Skeletal muscle cell (primary cell): ENCODE results near the gene RFXAP.
A peak's percentile ranks its signal among the peaks of the same experiment; 100 is the strongest.

ENCODE experiments used
- DNase-seq: peaks from one replicate; pipeline ENCODE4 v3.0.0-alpha.2; 2010; ENCODE audit warnings: low read depth
- H3K4me3 ChIP-seq: 2 replicates; pipeline ENCODE4 v1.5.1; 2011; ENCODE audit warnings: low read depth, mild to moderate bottlenecking, control low read depth, low read length, moderate library complexity

The RFXAP gene

GRCh38 chr13:36814465-36814864 is 4.6 kb upstream of the RFXAP start:
- DNase-seq: no peak
- H3K4me3 ChIP-seq: no peak overlapping the region

DNA sequence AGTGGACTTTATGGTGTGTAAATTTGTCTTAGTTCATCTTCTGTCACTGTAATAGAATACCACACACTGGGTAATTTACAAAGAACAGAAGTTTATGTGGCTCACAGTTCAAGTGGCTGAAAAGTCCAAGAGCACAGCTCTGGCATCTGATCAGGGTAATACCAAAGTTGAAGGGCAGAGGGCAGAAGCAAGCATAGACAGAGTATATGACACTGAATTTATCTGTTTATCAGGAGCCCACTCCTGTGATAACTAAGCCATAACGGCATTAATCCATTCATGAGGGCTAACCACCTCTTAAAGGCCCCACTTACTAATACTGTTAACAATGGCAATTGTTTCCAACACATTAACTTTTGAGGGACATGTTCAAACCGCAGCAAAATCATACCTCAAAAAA is 4.0 kb upstream of the RFXAP start:
- no peak for DNase-seq
- no peak overlapping the region for H3K4me3 ChIP-seq

GRCh38 chr13:36817996-36818803 is 822 bp upstream of the RFXAP start:
- H3K4me3 ChIP-seq: peak overlapping the region; percentile 85
- no peak for DNase-seq

GRCh38 chr13:36819739-36820090 is 693 bp downstream of the RFXAP start:
- H3K4me3 ChIP-seq: peak overlapping the region; percentile 85
- DNase-seq: no peak

- DNase-seq: no peak
Observed at GRCh38 chr13:36820222-36820621, 1.2 kb downstream of the RFXAP start.

DNA sequence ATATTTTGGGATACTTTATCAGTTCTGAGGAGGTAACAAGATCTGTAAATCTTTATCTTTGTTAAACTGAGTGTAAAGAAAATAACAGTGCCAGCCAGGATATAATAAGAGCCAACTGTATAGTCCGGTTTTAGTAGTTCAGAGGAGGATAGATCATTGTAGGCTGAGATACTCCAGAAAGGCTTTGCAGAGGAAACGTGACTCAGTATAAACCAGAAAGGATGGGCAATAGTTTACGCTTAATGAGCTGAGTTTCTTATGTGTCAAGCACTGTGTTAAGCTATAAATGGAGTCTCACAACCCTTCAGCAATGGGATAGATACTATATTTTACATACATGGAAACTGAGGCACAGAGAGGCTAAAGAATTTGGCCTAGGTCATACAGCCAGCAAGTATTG is 3.8 kb downstream of the RFXAP start:
- no peak for DNase-seq

More at GRCh38 chr13:36820222-36820621, 1.2 kb downstream of the RFXAP start:
- peak overlapping the region; percentile 85 for H3K4me3 ChIP-seq

DNA sequence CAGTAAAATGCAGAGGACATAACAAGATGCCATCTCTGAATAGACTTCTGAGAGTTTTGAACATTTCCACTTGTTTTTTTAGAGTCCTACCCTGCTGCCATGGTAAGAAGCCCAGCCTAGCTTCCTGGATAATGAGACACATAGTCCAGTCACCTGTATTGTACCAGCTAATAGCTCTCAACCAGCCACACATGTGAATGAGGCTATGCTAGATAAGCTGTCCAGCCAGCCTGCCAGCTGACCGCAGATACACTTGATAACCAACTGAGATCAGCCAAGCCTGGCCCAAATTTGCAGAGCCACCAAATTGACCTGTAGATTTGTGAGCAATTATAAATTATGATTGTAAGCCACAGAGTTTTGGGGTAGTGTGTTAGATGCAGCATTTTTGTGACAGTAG is 10.7 kb downstream of the RFXAP start:
- DNase-seq: no peak

More for the DNA sequence above, 3.8 kb downstream of the RFXAP start:
- H3K4me3 ChIP-seq: no peak overlapping the region

DNA sequence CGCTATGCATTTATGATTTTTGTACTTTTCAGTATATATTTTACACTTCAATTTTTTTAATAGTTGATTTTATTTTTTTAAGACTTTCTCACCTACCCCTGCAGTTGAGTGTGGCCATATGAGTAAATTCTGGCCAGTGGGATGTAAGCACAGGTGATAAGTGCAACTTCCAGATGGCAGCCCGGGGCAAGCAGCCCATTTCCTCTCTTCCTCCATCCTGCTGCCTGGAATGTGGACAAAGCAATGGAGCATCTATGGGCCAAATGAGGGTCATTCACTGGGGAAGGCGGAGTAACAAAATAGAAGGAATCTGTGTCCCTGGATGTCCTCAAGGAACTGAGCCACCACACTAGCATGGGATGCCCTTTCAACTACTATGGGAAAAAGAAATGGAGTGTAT is 12.3 kb downstream of the RFXAP start:
- no peak overlapping the region for H3K4me3 ChIP-seq
- no peak for DNase-seq

More for the DNA sequence above, 10.7 kb downstream of the RFXAP start:
- H3K4me3 ChIP-seq: no peak overlapping the region

DNA sequence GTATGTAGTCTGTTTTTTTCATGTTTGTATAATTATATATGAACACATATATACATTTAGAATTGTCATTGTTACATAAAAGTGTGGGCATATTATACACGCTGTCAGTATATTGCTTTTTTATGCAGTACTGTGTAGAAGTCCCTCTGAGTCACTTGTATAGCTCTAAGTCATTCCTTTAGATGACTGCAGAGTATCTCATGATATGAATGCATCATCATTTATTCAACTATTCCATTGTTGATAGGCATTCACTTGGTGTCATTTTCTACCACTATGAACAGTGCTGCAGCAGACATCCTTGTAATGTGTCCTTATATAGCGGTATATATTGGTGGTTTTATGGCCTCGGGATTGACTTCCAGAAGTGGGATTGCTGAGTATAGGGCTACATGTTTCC is 15.3 kb downstream of the RFXAP start:
- H3K4me3 ChIP-seq: no peak overlapping the region
- DNase-seq: no peak

GRCh38 chr13:36837354-36838092 is 18.5 kb downstream of the RFXAP start:
- DNase-seq: no peak
- H3K4me3 ChIP-seq: no peak overlapping the region

DNA sequence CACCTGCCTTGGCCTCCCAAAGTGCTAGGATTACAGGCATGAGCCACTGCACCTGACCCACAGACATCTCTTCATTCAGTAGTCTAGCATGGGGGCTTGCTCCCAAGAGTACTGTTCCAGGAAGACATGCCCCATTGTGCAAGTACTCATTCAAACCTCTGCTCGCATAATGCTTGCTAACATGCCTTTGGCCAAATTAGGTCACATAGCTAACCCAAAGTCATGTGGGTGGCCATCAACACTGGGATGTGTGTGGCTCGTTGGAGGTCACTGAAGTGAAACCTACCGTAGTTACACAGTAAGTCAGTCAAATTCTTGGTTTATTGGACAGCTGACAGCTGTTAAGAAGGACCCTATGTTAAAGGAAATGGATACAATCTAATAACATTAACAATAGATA is 20.3 kb downstream of the RFXAP start:
- no peak for DNase-seq
- no peak overlapping the region for H3K4me3 ChIP-seq

DNA sequence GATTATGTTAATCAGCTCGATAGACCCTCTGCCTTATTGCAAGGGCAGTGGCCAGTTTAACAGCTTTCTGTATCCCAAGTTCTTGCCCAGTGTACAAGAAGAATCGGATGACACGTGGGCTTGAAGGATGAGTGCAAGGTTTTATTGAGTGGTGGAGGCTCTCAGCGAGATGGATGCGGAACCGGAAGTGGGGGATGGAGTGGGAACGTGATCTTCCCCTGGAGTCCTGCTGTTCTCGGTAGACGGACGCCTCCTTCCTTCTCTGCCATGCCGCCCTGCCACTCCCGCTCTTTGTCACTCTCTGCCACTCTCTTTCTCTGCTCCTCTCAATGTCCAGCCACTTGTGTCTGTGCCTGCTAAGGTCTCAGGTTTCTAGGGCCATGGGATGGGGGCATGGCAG is 21.0 kb downstream of the RFXAP start:
- no peak overlapping the region for H3K4me3 ChIP-seq
- DNase-seq: no peak

- H3K4me3 ChIP-seq: no peak overlapping the region
Observed at GRCh38 chr13:36840718-36841250, 21.8 kb downstream of the RFXAP start.

GRCh38 chr13:36841391-36841790 is 22.4 kb downstream of the RFXAP start:
- no peak overlapping the region for H3K4me3 ChIP-seq
- no peak for DNase-seq

More at GRCh38 chr13:36840718-36841250, 21.8 kb downstream of the RFXAP start:
- no peak for DNase-seq

DNA sequence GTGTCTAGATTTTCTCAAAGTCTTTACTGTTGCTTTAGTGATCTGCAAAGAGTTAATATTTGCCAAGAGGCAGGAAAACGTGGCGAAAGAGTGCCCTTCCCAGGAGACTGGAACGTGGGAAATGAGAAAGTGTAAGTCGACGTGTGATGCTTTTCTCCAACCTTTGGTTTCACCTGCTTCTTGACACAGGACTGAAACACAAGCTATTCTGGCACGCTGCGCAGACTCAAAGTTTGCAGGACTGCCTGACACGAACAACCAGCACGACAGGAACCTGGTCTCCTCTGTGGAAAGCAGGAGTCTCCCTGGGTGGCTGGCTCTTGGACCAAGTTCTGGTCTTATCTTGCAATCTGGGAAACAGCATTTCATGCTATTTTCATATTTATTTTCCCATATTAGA is 28.6 kb downstream of the RFXAP start:
- H3K4me3 ChIP-seq: no peak overlapping the region
- no peak for DNase-seq

GRCh38 chr13:36848199-36848982 is 29.4 kb downstream of the RFXAP start:
- no peak overlapping the region for H3K4me3 ChIP-seq
- DNase-seq: no peak

GRCh38 chr13:36850790-36851438 is 31.9 kb downstream of the RFXAP start:
- no peak for DNase-seq
- no peak overlapping the region for H3K4me3 ChIP-seq

GRCh38 chr13:36857253-36857652 is 38.2 kb downstream of the RFXAP start:
- H3K4me3 ChIP-seq: no peak overlapping the region
- DNase-seq: no peak

DNA sequence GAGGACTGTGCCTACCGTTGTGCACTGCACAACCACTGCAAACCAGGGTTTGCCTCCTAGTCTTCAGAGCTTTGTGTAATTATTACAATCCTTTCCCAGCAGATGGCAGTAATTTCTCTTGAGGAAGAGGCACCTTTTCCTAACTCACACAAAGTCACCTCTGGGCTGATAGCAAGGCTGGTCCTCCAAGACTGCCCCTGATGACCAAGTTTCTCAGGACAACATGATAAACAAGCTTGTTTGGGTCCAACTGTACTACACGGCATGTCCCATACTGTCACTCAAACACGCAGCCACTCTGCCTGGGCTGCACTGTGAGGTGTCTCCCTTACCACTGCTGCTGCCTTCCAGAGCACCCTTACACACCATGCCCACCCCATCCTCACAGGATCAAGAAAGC is 39.3 kb downstream of the RFXAP start:
- no peak for DNase-seq

More for the DNA sequence above, 39.3 kb downstream of the RFXAP start:
- H3K4me3 ChIP-seq: no peak overlapping the region
